ENCODE measurements around the gene TADA1. TPM values are rescaled to one million over a fixed set of nuclear protein-coding genes. Genes with fewer than 3 reads are reported as not detected.

TADA1 gene
- total RNA-seq, 1 experiment from 2014 or later = 12.4 TPM

GRCh38 chr1:166839600-166840308, 36.3 kb downstream of the TADA1 start:
- Histone ChIP-seq H3K9me3 (ENCODE audit: low read length) (no peaks in the 10 kb centered on the region), H3K4me3 (ENCODE audit: low read length) (peak overlapping the region; percentile 78), H2AFZ (ENCODE audit: low read length) (peak overlapping the region; percentile 72), H3K27ac (ENCODE audit: low read length) (peak overlapping the region; percentile 6; the same call in 1 of the 2 replicates), H3K36me3 (ENCODE audit: low read depth, low read length) (peaks cover 33% of the 10 kb centered on the region), H3F3A (ENCODE audit: low read length, unreplicated experiment) (no peaks in the 10 kb centered on the region), H3K4me2 (ENCODE audit: low read length) (peak overlapping the region; percentile 99), H4K20me1 (ENCODE audit: low read length) (no peaks in the 10 kb centered on the region), H3K9me2 (replicated peaks; ENCODE audit: low read length) (no peaks in the 10 kb centered on the region), H3K27me3 (ENCODE audit: low read length) (peaks cover 2% of the 10 kb centered on the region; the same call in 1 of the 2 replicates), H3K79me2 (ENCODE audit: low read length) (peaks cover 46% of the 10 kb centered on the region), H3K4me1 (ENCODE audit: insufficient read depth, low read length) (peaks cover 24% of the 10 kb centered on the region), H3K9ac (ENCODE audit: low read length) (peak overlapping the region; percentile 85)
- intact Hi-C loops (cut with micrococcal nuclease) = loop anchor here (1.0 kb wide), 1 partner anchor 36 kb away; no protein-coding TSS in a partner anchor
- ChIA-PET CTCF (interaction anchor here (1.1 kb wide), 1 partner anchor 381 kb away, joined by 4 read pairs; the partner anchor contains the start of gene POU2F1), POLR2A (ENCODE audit: unreplicated experiment) (interaction anchor here (1.2 kb wide), 1 partner anchor 37 kb away, joined by 13 read pairs; the partner anchor contains the start of gene TADA1)
- DNase-seq = peak; percentile 61
- ATAC-seq = peak; percentile 37
- TF ChIP-seq EZH2phosphoT487 (IDR thresholded peaks at IDR 0.05; ENCODE audit: borderline replicate concordance, low read length) (no peak), CTCF (conservative IDR thresholded peaks at IDR 0.05; ENCODE audit: low read depth, low read length) (peak; percentile 51), EZH2 (IDR thresholded peaks at IDR 0.05; ENCODE audit: low read length, unreplicated experiment) (no peak)
- no TSS peak for BruUV-seq (replicated peaks)

- Histone ChIP-seq H3K4me2 (ENCODE audit: low read length) (peak within 1 kb of the TSS; percentile 99), H3K36me3 (ENCODE audit: low read depth, low read length) (peaks cover 28% of the 10 kb centered on the region), H3F3A (ENCODE audit: low read length, unreplicated experiment) (no peaks in the 10 kb centered on the region), H3K27me3 (ENCODE audit: low read length) (peaks cover 10% of the 10 kb centered on the region), H4K20me1 (ENCODE audit: low read length) (no peaks in the 10 kb centered on the region), H3K4me1 (ENCODE audit: insufficient read depth, low read length) (peaks cover 24% of the 10 kb centered on the region), H3K9me2 (replicated peaks; ENCODE audit: low read length) (no peaks in the 10 kb centered on the region), H3K4me3 (ENCODE audit: low read length) (peak within 1 kb of the TSS; percentile 78), H3K9ac (ENCODE audit: low read length) (peak within 1 kb of the TSS; percentile 85), H3K27ac (ENCODE audit: low read length) (peak within 1 kb of the TSS; percentile 65), H3K9me3 (ENCODE audit: low read length) (no peaks in the 10 kb centered on the region), H3K79me2 (ENCODE audit: low read length) (peaks cover 43% of the 10 kb centered on the region), H2AFZ (ENCODE audit: low read length) (peak within 1 kb of the TSS; percentile 99)
- ChIA-PET POLR2A (ENCODE audit: unreplicated experiment) (interaction anchor here (1.2 kb wide), 1 partner anchor 37 kb away, joined by 13 read pairs; the partner anchor contains the start of gene TADA1), CTCF (interaction anchor here (1.1 kb wide), 1 partner anchor 381 kb away, joined by 4 read pairs; the partner anchor contains the start of gene POU2F1)
- TF ChIP-seq CTCF (conservative IDR thresholded peaks at IDR 0.05; ENCODE audit: low read depth, low read length) (no peak), EZH2phosphoT487 (IDR thresholded peaks at IDR 0.05; ENCODE audit: borderline replicate concordance, low read length) (no peak), EZH2 (IDR thresholded peaks at IDR 0.05; ENCODE audit: low read length, unreplicated experiment) (no peak)
- BruUV-seq (replicated peaks) = TSS peak; percentile 93
- ATAC-seq (peak; percentile 94), DNase-seq (peak; percentile 91)
- intact Hi-C loops (cut with micrococcal nuclease) = no loop called here
Measured at GRCh38 chr1:166838766-166839599, 37.1 kb downstream of the TADA1 start, which contains the start of gene POGK. Gene POGK (plus strand): TSS chr1:166839475. CDS start chr1:166840957, 1,482 bp downstream.
